ENCODE measurements around the gene TCF12.

TCF12 gene

DNA sequence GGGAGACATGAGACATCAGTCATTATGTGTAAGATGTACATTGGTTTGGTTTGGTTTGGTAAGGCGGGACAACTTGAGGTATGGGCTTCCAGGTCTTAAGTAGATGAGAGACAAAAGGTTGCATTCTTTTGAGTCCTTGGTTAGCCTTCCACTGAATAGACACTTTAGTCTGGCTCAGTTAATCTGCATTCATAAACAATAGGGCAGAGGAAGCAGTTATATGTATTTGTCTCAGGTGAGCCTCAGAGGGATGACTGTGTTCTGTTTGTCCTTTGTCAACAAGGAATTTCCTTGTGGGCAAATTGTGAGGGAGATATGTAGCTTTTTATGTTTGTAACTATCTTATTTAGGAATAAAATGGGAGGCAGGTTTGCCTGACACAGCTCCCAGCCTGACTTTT is 50.4 kb downstream of the TCF12 start:
- Histone ChIP-seq H3K9ac (ENCODE audit: low read depth, low read length) (no peak overlapping the region), H3K27me3 (ENCODE audit: control insufficient read depth, insufficient read depth, low read length) (no peaks in the 10 kb centered on the region), H3K4me1 (ENCODE audit: control insufficient read depth, insufficient read depth, low read length) (peaks cover 12% of the 10 kb centered on the region), H3K36me3 (ENCODE audit: control insufficient read depth, insufficient read depth, low read length) (no peaks in the 10 kb centered on the region), H3K9me3 (ENCODE audit: control insufficient read depth, insufficient read depth, low read length) (no peaks in the 10 kb centered on the region), H3K4me3 (ENCODE audit: low read depth, low read length) (no peak overlapping the region)

DNA sequence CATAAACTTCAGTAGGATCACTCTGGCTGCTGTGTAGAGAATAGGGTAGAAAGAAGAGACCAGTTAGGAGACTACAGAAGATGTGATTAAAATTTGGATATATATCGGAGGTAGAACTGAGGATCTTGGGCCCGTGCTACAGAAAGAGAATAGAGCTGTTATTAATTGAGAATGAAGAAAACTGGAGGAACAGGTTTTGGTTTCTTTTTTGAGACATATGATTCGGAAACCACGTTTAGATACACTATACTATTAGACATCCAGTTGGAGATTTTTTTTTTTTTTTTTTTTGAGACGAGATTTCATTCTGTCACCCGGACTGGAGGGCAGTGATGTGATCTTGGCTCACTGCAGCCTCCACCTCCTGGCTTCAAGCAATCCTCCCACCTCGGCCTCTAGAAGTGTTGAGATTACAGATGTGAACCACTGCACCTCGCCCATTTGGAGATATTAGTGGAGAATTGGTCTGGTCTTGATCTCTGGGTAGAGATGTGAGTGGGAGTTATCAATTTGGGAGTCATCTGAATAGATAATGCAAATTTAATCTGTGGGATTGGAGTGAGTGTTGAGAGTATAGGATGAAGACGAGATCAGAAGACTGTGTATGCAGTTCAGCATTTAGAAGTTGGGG is 50.9 kb downstream of the TCF12 start:
- Histone ChIP-seq H3K27me3 (ENCODE audit: control insufficient read depth, insufficient read depth, low read length) (no peaks in the 10 kb centered on the region), H3K9me3 (ENCODE audit: control insufficient read depth, insufficient read depth, low read length) (no peaks in the 10 kb centered on the region), H3K9ac (ENCODE audit: low read depth, low read length) (no peak overlapping the region), H3K4me3 (ENCODE audit: low read depth, low read length) (no peak overlapping the region), H3K4me1 (ENCODE audit: control insufficient read depth, insufficient read depth, low read length) (peaks cover 9% of the 10 kb centered on the region), H3K36me3 (ENCODE audit: control insufficient read depth, insufficient read depth, low read length) (no peaks in the 10 kb centered on the region)

DNA sequence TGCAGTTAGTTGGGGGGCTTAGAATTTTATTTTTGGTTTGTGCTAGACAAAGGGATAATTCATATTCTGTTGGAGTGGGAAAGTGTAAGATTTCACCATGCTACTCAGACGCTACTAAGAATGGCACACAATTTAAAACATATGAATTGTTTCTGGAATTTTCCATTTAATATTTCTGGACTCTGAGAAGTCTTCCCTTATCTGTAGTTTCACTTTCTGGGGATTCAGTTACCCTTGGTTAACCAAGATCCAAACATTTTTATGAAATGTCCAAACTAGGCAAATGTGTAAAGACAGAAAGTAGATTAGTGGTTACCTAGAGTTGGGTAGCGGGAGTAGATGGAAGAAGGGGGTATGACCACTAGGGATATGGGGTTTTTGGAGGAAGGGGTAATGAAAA is 53.1 kb downstream of the TCF12 start:
- no peaks in the 10 kb centered on the region for H3K36me3 ChIP-seq (ENCODE audit: control insufficient read depth, insufficient read depth, low read length)
- no peaks in the 10 kb centered on the region for H3K27me3 ChIP-seq (ENCODE audit: control insufficient read depth, insufficient read depth, low read length)
- peaks cover 9% of the 10 kb centered on the region for H3K4me1 ChIP-seq (ENCODE audit: control insufficient read depth, insufficient read depth, low read length)
- H3K9me3 ChIP-seq (ENCODE audit: control insufficient read depth, insufficient read depth, low read length) = no peaks in the 10 kb centered on the region
- H3K4me3 ChIP-seq (ENCODE audit: low read depth, low read length) = no peak overlapping the region
- no peak overlapping the region for H3K9ac ChIP-seq (ENCODE audit: low read depth, low read length)

DNA sequence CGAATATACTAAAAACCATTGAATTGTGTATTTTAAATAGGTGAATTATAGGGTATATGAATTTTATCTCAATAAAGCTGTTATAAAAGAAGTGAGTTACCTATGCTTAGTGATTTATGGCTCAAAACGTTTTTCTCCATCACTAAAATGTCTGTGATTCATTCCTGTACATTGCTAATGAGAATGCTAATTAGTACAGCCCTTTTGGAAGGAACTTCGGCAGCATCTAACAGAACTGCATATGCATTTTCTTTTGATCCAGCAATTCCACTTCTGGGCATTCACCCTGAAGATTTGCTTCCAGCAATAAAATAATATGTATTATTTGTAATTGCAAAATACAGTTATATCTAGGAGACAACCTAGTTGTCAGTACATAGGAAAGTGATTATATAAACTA is 53.6 kb downstream of the TCF12 start:
- Histone ChIP-seq H3K27me3 (ENCODE audit: control insufficient read depth, insufficient read depth, low read length) (no peaks in the 10 kb centered on the region), H3K36me3 (ENCODE audit: control insufficient read depth, insufficient read depth, low read length) (no peaks in the 10 kb centered on the region), H3K9ac (ENCODE audit: low read depth, low read length) (no peak overlapping the region), H3K9me3 (ENCODE audit: control insufficient read depth, insufficient read depth, low read length) (no peaks in the 10 kb centered on the region), H3K4me3 (ENCODE audit: low read depth, low read length) (no peak overlapping the region), H3K4me1 (ENCODE audit: control insufficient read depth, insufficient read depth, low read length) (peaks cover 9% of the 10 kb centered on the region)

DNA sequence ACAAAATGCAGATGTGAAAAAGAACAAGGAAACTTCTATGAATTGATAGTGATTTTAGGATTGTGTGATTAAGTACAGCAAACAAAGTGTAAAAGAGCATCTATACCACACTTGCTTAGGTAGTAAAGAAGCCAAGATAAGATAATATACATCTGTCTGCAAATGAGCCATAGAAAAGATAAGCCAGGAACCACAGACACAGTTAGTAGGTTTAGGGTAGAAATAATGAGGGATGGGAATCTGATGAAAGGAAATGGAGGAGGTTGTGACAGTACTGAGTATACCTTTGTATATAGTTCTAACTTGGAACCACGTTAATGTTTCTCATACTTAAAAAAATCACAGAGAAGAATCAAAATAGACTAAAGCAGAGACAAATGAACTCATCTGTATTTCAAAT is 54.0 kb downstream of the TCF12 start:
- no peaks in the 10 kb centered on the region for H3K27me3 ChIP-seq (ENCODE audit: control insufficient read depth, insufficient read depth, low read length)
- H3K4me1 ChIP-seq (ENCODE audit: control insufficient read depth, insufficient read depth, low read length) = peaks cover 9% of the 10 kb centered on the region
- H3K9ac ChIP-seq (ENCODE audit: low read depth, low read length) = no peak overlapping the region
- H3K9me3 ChIP-seq (ENCODE audit: control insufficient read depth, insufficient read depth, low read length) = no peaks in the 10 kb centered on the region
- H3K4me3 ChIP-seq (ENCODE audit: low read depth, low read length) = no peak overlapping the region
- no peaks in the 10 kb centered on the region for H3K36me3 ChIP-seq (ENCODE audit: control insufficient read depth, insufficient read depth, low read length)

DNA sequence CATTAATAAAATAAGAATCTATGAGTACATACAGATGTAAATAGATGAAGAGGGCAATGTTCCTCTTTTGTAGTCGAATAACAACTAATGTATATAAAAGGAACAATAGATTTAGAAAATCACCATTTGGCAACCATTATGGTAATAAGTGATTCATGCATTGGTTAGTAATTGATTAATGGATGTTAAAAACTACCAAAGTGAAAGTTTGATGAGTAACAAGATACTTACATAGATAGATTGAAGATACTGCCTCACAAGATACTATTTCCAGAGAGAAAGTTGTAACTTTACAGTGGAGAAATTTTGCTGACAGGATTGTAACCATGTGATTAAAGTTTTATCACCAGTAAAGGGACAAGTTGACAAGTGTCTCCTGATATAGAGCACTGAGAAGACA is 55.0 kb downstream of the TCF12 start:
- Histone ChIP-seq H3K4me1 (ENCODE audit: control insufficient read depth, insufficient read depth, low read length) (peaks cover 7% of the 10 kb centered on the region), H3K27me3 (ENCODE audit: control insufficient read depth, insufficient read depth, low read length) (no peaks in the 10 kb centered on the region), H3K9ac (ENCODE audit: low read depth, low read length) (no peak overlapping the region), H3K36me3 (ENCODE audit: control insufficient read depth, insufficient read depth, low read length) (no peaks in the 10 kb centered on the region), H3K9me3 (ENCODE audit: control insufficient read depth, insufficient read depth, low read length) (no peaks in the 10 kb centered on the region), H3K4me3 (ENCODE audit: low read depth, low read length) (no peak overlapping the region)

DNA sequence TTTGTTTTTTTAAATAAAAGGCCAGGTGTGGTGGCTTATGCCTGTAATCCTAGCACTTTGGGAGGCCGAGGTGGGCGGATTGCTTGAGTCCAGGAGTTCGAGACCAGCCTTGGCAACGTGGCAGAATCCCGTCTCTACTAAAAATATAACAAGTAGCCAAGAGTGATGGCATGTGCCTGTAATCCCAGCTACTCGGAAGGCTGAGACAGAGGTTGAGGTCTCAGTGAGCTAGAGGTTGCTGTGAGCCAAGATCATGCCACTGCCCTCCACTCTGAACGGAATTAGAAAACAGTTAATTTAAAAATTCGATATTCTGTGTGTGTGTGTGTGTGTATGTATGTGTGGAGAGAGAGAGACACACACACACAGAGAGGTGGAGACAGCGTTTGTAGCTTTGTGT is 58.8 kb downstream of the TCF12 start:
- Histone ChIP-seq H3K4me3 (ENCODE audit: low read depth, low read length) (no peak overlapping the region), H3K36me3 (ENCODE audit: control insufficient read depth, insufficient read depth, low read length) (no peaks in the 10 kb centered on the region), H3K9ac (ENCODE audit: low read depth, low read length) (no peak overlapping the region), H3K9me3 (ENCODE audit: control insufficient read depth, insufficient read depth, low read length) (no peaks in the 10 kb centered on the region), H3K4me1 (ENCODE audit: control insufficient read depth, insufficient read depth, low read length) (peaks cover 5% of the 10 kb centered on the region), H3K27me3 (ENCODE audit: control insufficient read depth, insufficient read depth, low read length) (no peaks in the 10 kb centered on the region)

DNA sequence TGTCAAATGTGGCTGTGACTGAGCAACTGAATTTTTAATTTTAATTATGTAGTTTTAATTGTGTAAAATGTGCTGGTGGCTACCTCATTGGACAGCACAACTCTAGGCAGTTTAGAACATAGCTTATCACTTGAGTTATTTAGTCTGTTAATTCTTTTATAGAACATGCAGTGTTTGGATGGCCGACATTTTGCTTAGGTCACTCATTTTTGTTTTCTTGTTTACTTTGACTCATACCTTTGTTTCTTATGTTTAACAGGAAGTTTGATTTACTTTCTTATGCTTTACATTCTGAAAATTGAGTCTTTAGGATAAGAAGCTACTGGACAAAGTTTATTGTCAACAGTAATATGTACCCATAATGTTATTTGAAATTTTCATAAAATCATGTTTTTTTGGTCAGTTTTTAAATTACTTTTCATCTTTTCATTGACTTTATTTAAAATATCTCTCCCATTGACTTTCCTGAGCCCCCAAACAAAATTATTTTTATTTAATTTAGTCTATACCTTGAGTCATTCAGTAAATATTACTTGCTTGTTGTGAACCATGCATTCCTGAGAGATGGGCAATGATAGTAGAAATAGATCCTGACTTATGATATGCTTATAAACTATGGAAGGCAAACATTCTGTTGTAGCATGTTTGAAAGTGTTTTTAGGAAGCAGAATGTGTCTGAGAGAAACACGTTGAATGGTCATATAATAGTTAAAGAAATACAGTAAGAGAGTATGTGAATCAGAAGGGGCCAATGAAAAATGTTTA is 60.6 kb downstream of the TCF12 start:
- H3K4me3 ChIP-seq (ENCODE audit: low read depth, low read length) = no peak overlapping the region
- no peaks in the 10 kb centered on the region for H3K36me3 ChIP-seq (ENCODE audit: control insufficient read depth, insufficient read depth, low read length)
- H3K4me1 ChIP-seq (ENCODE audit: control insufficient read depth, insufficient read depth, low read length) = peaks cover 3% of the 10 kb centered on the region
- no peak overlapping the region for H3K9ac ChIP-seq (ENCODE audit: low read depth, low read length)
- H3K9me3 ChIP-seq (ENCODE audit: control insufficient read depth, insufficient read depth, low read length) = no peaks in the 10 kb centered on the region
- H3K27me3 ChIP-seq (ENCODE audit: control insufficient read depth, insufficient read depth, low read length) = no peaks in the 10 kb centered on the region

DNA sequence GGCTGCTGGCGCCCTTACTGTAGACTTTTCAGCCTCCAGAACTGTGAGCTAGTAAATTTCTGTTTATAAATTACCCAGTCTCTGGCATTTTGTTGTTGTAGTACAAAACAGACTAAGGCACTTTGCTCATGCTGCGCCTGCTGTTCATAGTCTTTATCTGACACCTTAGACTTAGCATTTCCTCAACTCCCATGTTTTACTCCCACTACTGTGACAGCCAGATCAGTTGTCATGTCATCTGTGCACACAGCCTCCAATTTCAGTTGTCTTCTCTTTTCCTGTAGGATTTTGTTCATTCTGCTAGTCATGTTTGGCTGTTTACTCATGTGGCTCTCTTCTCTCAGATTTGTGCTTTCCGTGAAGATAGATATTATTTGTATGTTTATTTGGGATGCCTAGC is 62.0 kb downstream of the TCF12 start:
- Histone ChIP-seq H3K9me3 (ENCODE audit: control insufficient read depth, insufficient read depth, low read length) (no peaks in the 10 kb centered on the region), H3K36me3 (ENCODE audit: control insufficient read depth, insufficient read depth, low read length) (no peaks in the 10 kb centered on the region), H3K27me3 (ENCODE audit: control insufficient read depth, insufficient read depth, low read length) (no peaks in the 10 kb centered on the region), H3K4me1 (ENCODE audit: control insufficient read depth, insufficient read depth, low read length) (peaks cover 3% of the 10 kb centered on the region), H3K9ac (ENCODE audit: low read depth, low read length) (no peak overlapping the region), H3K4me3 (ENCODE audit: low read depth, low read length) (no peak overlapping the region)

DNA sequence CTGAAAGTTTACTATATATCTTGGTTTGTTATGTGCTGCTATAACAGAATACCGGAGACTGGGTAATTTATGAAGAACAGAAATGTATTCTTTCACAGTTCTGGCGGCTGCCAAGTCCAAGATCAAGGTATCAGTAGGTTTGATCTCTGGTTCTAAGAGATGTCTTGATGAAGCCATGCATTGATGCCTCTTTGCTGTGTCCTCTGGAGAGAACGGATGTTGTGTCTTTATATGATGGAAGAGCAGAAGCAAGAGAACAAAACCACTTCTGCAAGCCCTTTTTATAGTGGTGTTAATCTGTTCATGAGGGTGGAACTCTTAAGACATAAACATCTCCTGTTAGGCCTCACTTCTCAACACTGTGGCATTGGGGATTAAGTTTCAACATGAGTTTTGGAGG is 62.7 kb downstream of the TCF12 start:
- Histone ChIP-seq H3K9me3 (ENCODE audit: control insufficient read depth, insufficient read depth, low read length) (no peaks in the 10 kb centered on the region), H3K9ac (ENCODE audit: low read depth, low read length) (no peak overlapping the region), H3K27me3 (ENCODE audit: control insufficient read depth, insufficient read depth, low read length) (no peaks in the 10 kb centered on the region), H3K4me1 (ENCODE audit: control insufficient read depth, insufficient read depth, low read length) (peaks cover 3% of the 10 kb centered on the region), H3K36me3 (ENCODE audit: control insufficient read depth, insufficient read depth, low read length) (no peaks in the 10 kb centered on the region), H3K4me3 (ENCODE audit: low read depth, low read length) (no peak overlapping the region)

DNA sequence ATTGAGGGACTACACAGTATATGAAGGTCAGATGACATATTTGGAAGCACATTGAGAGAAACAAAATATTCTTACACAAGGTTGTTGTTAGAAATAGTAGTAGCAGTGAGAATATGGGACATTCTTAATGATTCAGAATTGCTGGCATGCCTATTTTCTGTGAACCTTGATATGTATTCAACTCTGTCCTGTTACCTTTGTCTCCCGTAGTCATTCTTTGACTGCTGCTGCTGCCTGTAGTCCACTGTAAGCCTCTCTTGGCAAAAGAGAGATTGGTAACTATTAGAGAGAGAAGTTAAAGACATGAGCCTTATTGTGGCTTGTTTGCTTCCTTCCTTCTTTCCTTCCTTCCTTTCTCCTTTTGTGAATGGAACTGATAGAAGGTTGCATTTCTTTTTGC is 64.5 kb downstream of the TCF12 start:
- no peak overlapping the region for H3K4me3 ChIP-seq (ENCODE audit: low read depth, low read length)

DNA sequence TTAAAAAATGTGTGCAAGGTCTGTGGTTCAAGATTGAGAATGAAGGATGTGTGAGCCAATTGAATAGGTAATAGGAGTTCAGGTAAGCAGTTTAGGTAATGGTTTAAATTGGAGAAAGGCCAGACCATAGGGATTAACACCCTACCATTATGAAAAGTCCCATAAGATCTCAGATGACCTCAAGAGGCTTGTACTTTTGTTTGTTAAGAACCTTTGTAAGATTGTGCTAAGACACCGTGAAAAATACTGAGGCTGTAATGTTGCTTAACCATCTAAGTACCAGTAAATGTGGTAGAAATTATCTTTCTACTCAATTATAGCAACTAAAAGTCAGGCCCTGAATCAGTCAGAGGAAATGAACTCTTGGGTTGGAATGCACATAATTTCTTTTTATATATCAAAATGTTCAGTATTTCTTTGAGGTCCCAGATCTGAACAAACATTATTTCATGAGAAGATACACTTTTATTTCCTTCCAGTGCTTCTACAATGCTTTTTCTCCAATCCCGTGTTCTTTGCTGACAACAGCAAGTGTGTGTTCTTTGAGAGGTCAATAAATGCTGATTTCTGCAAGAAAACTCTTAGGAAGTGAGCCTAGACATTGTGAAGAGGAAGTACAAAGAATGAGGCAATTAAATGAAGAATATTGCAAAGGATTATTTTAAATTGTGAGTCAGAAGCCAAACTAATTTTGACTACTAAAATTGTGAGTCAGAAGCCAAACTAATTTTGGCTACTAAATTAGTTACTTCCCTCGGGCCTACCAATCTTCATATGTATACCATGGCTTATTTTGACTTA is 66.4 kb downstream of the TCF12 start:
- Histone ChIP-seq H3K4me1 (ENCODE audit: control insufficient read depth, insufficient read depth, low read length) (no peaks in the 10 kb centered on the region), H3K36me3 (ENCODE audit: control insufficient read depth, insufficient read depth, low read length) (no peaks in the 10 kb centered on the region), H3K27me3 (ENCODE audit: control insufficient read depth, insufficient read depth, low read length) (no peaks in the 10 kb centered on the region), H3K9ac (ENCODE audit: low read depth, low read length) (no peak overlapping the region), H3K9me3 (ENCODE audit: control insufficient read depth, insufficient read depth, low read length) (no peaks in the 10 kb centered on the region), H3K4me3 (ENCODE audit: low read depth, low read length) (no peak overlapping the region)

More for the DNA sequence above, 64.5 kb downstream of the TCF12 start:
- H3K27me3 ChIP-seq (ENCODE audit: control insufficient read depth, insufficient read depth, low read length) = no peaks in the 10 kb centered on the region
- H3K9ac ChIP-seq (ENCODE audit: low read depth, low read length) = no peak overlapping the region
- H3K36me3 ChIP-seq (ENCODE audit: control insufficient read depth, insufficient read depth, low read length) = no peaks in the 10 kb centered on the region
- H3K4me1 ChIP-seq (ENCODE audit: control insufficient read depth, insufficient read depth, low read length) = peaks cover 3% of the 10 kb centered on the region
- no peaks in the 10 kb centered on the region for H3K9me3 ChIP-seq (ENCODE audit: control insufficient read depth, insufficient read depth, low read length)
